ENCODE measurements around the gene THBS2.

Gene THBS2

GRCh38 chr6:169194737-169195136 is 58.9 kb downstream of the THBS2 start:
- ATAC-seq = no peak
- TF ChIP-seq ZFP30 (CRISPR knock-in tag; IDR thresholded peaks at IDR 0.05) (no peak), GLIS3 (CRISPR knock-in tag; IDR thresholded peaks at IDR 0.05) (no peak), CSRNP3 (CRISPR knock-in tag; IDR thresholded peaks at IDR 0.05) (no peak), ZC3H10 (CRISPR knock-in tag; IDR thresholded peaks at IDR 0.05) (no peak), CREB5 (CRISPR knock-in tag; IDR thresholded peaks at IDR 0.05; ENCODE audit: low read depth) (no peak), ZFP3 (CRISPR knock-in tag; IDR thresholded peaks at IDR 0.05) (no peak), ZNF565 (CRISPR knock-in tag; conservative IDR thresholded peaks at IDR 0.05; ENCODE audit: low read depth) (no peak), ISL1 (CRISPR knock-in tag; IDR thresholded peaks at IDR 0.05) (no peak), TSHZ2 (CRISPR knock-in tag; IDR thresholded peaks at IDR 0.05) (no peak), RARB (CRISPR knock-in tag; IDR thresholded peaks at IDR 0.05) (no peak), PPARA (CRISPR knock-in tag; IDR thresholded peaks at IDR 0.05; ENCODE audit: borderline replicate concordance) (no peak), ARNTL (CRISPR knock-in tag; IDR thresholded peaks at IDR 0.05; ENCODE audit: borderline replicate concordance, low read depth) (no peak), PATZ1 (CRISPR knock-in tag; IDR thresholded peaks at IDR 0.05; ENCODE audit: borderline replicate concordance) (no peak), BACH2 (CRISPR knock-in tag; IDR thresholded peaks at IDR 0.05; ENCODE audit: borderline replicate concordance) (no peak), POU6F1 (CRISPR knock-in tag; IDR thresholded peaks at IDR 0.05; ENCODE audit: borderline replicate concordance, low read depth) (no peak), OSR1 (CRISPR knock-in tag; IDR thresholded peaks at IDR 0.05) (no peak)

- no peak for ATAC-seq
- TF ChIP-seq ESRRG (CRISPR knock-in tag; IDR thresholded peaks at IDR 0.05) = no peak
- TF ChIP-seq ZNF8 (CRISPR knock-in tag; IDR thresholded peaks at IDR 0.05) = no peak
- TF ChIP-seq ZFP3 (CRISPR knock-in tag; IDR thresholded peaks at IDR 0.05) = no peak
- TF ChIP-seq ZNF565 (CRISPR knock-in tag; conservative IDR thresholded peaks at IDR 0.05; ENCODE audit: low read depth) = no peak
- no peak for TF ChIP-seq PPARA (CRISPR knock-in tag; IDR thresholded peaks at IDR 0.05; ENCODE audit: borderline replicate concordance)
- no peak for TF ChIP-seq ZNF70 (CRISPR knock-in tag; IDR thresholded peaks at IDR 0.05)
- TF ChIP-seq TCF4 (CRISPR knock-in tag; IDR thresholded peaks at IDR 0.05; ENCODE audit: borderline replicate concordance) = no peak
Observed at GRCh38 chr6:169190970-169191369, 62.7 kb downstream of the THBS2 start.

GRCh38 chr6:169190144-169190584 is 63.5 kb downstream of the THBS2 start:
- ATAC-seq = no peak
- TF ChIP-seq OSR1 (CRISPR knock-in tag; IDR thresholded peaks at IDR 0.05) (no peak), ZNF565 (CRISPR knock-in tag; conservative IDR thresholded peaks at IDR 0.05; ENCODE audit: low read depth) (no peak), POU6F1 (CRISPR knock-in tag; IDR thresholded peaks at IDR 0.05; ENCODE audit: borderline replicate concordance, low read depth) (no peak), ZNF8 (CRISPR knock-in tag; IDR thresholded peaks at IDR 0.05) (no peak), SNAI2 (CRISPR knock-in tag; IDR thresholded peaks at IDR 0.05) (no peak), ISL1 (CRISPR knock-in tag; IDR thresholded peaks at IDR 0.05) (no peak), ZFP30 (CRISPR knock-in tag; IDR thresholded peaks at IDR 0.05) (no peak), CSDC2 (CRISPR knock-in tag; IDR thresholded peaks at IDR 0.05) (no peak), GLIS3 (CRISPR knock-in tag; IDR thresholded peaks at IDR 0.05) (no peak), TSHZ2 (CRISPR knock-in tag; IDR thresholded peaks at IDR 0.05) (no peak), ZNF70 (CRISPR knock-in tag; IDR thresholded peaks at IDR 0.05) (no peak), TCF4 (CRISPR knock-in tag; IDR thresholded peaks at IDR 0.05; ENCODE audit: borderline replicate concordance) (no peak), PPARA (CRISPR knock-in tag; IDR thresholded peaks at IDR 0.05; ENCODE audit: borderline replicate concordance) (no peak), ESRRG (CRISPR knock-in tag; IDR thresholded peaks at IDR 0.05) (no peak)
